ENCODE results near the gene HM13. TPM values are rescaled to one million over a fixed set of nuclear protein-coding genes. Genes with fewer than 3 reads are reported as not detected.
"Not testable (repeated sequence)": the region's sequence is repeated elsewhere in the genome, so short reads cannot be mapped to it uniquely, and the experiment has no call there.

HM13 gene
- polyA plus RNA-seq, 4 donors: 136 to 161 (median 136) TPM

GRCh38 chr20:31605902-31606803, 91.9 kb downstream of the HM13 start:
- no peak for DNase-seq (ENCODE audit: low read depth in 4 of 4, low spot score in 2 of 4)

GRCh38 chr20:31606804-31607639, 92.8 kb downstream of the HM13 start:
- DNase-seq (ENCODE audit: low read depth in 4 of 4, low spot score in 2 of 4): no peak

GRCh38 chr20:31607640-31608250, 93.5 kb downstream of the HM13 start:
- no peak for DNase-seq (ENCODE audit: low read depth in 4 of 4, low spot score in 2 of 4)

GRCh38 chr20:31608251-31608945, 94.2 kb downstream of the HM13 start:
- peak in 2 of 4 donors; percentile 84 to 85 for DNase-seq (ENCODE audit: low read depth in 4 of 4, low spot score in 2 of 4)

GRCh38 chr20:31612271-31612640, 98.0 kb downstream of the HM13 start:
- not testable (repeated sequence) for DNase-seq (ENCODE audit: low read depth in 4 of 4, low spot score in 2 of 4)

GRCh38 chr20:31615416-31615815, 101.2 kb downstream of the HM13 start:
- no peak for DNase-seq (ENCODE audit: low read depth in 4 of 4, low spot score in 2 of 4)

GRCh38 chr20:31617432-31618104, 103.3 kb downstream of the HM13 start:
- DNase-seq (ENCODE audit: low read depth in 4 of 4, low spot score in 2 of 4): no peak

Other genes with a start within 250 kb of the HM13 start
- gene DEFB116, start 205.9 kb upstream of the HM13 start, polyA plus RNA-seq (ENCODE audit: insufficient read length in 4 of 4): not detected
- gene DEFB118, start 145.8 kb upstream of the HM13 start, polyA plus RNA-seq (ENCODE audit: insufficient read length in 4 of 4): not detected
- not detected for gene DEFB119, start 123.9 kb upstream of the HM13 start, polyA plus RNA-seq (ENCODE audit: insufficient read length in 4 of 4)
- gene DEFB121, start 108.2 kb upstream of the HM13 start, polyA plus RNA-seq (ENCODE audit: insufficient read length in 4 of 4): not detected
- not detected for gene DEFB123, start 73.8 kb upstream of the HM13 start, polyA plus RNA-seq (ENCODE audit: insufficient read length in 4 of 4)
- gene DEFB124, start 39.3 kb upstream of the HM13 start, polyA plus RNA-seq (ENCODE audit: insufficient read length in 4 of 4): under 1 TPM in 2 of 4 donors, not detected in 2; 0.19 to 0.37 TPM
- under 1 TPM; 0.42 to 0.91 (median 0.69) TPM for gene REM1, start 39.2 kb upstream of the HM13 start, polyA plus RNA-seq (ENCODE audit: insufficient read length in 4 of 4)
- 100 to 1,000 TPM; 159 to 263 (median 204) TPM for gene ID1, start 90.8 kb downstream of the HM13 start, polyA plus RNA-seq (ENCODE audit: insufficient read length in 4 of 4)
- 1 to 10 TPM; 1.8 to 3.0 (median 2.4) TPM for gene COX4I2, start 123.5 kb downstream of the HM13 start, polyA plus RNA-seq (ENCODE audit: insufficient read length in 4 of 4)
- 10 to 100 TPM; 71.6 to 95.8 (median 79.7) TPM for gene BCL2L1, start 208.4 kb downstream of the HM13 start, polyA plus RNA-seq (ENCODE audit: insufficient read length in 4 of 4)
- gene TPX2, start 224.8 kb downstream of the HM13 start, polyA plus RNA-seq (ENCODE audit: insufficient read length in 4 of 4): 10 to 100 TPM; 45.4 to 49.9 (median 47.0) TPM

Measured in left renal cortex interstitium (tissue), 4 donors.